ENCODE data around the gene MGMT.

GRCh38 chr10:129745186-129745750 is 278.2 kb downstream of the MGMT start:
- TF ChIP-seq CTCF (IDR thresholded peaks at IDR 0.05) (no peak), POLR2AphosphoS5 (IDR thresholded peaks at IDR 0.05) (no peak), POLR2A (IDR thresholded peaks at IDR 0.05) (no peak)
